ENCODE measurements around the gene AFF3.
A peak's percentile ranks its signal among the peaks of the same experiment; 100 is the strongest.

AFF3 gene

GRCh38 chr2:99598441-99598840 is 543.9 kb downstream of the AFF3 start:
- DNase-seq (ENCODE audit: low read depth) = no peak

- no peak for DNase-seq (ENCODE audit: low read depth)
Observed at GRCh38 chr2:99597616-99598015, 544.8 kb downstream of the AFF3 start.

GRCh38 chr2:99595373-99595772 is 547.0 kb downstream of the AFF3 start:
- DNase-seq (ENCODE audit: low read depth) = no peak

GRCh38 chr2:99593692-99594427 is 548.5 kb downstream of the AFF3 start:
- DNase-seq (ENCODE audit: low read depth) = no peak

GRCh38 chr2:99576775-99577174 is 565.6 kb downstream of the AFF3 start:
- DNase-seq (ENCODE audit: low read depth) = no peak

GRCh38 chr2:99573634-99574251 is 568.6 kb downstream of the AFF3 start:
- DNase-seq (ENCODE audit: low read depth) = no peak

- DNase-seq (ENCODE audit: low read depth) = no peak
Observed at GRCh38 chr2:99572373-99573164, 569.8 kb downstream of the AFF3 start.

- DNase-seq (ENCODE audit: low read depth) = peak; percentile 23
Observed at GRCh38 chr2:99571954-99572353, 570.4 kb downstream of the AFF3 start.

- peak; percentile 17 for DNase-seq (ENCODE audit: low read depth)
Observed at GRCh38 chr2:99571533-99571932, 570.9 kb downstream of the AFF3 start.

- DNase-seq (ENCODE audit: low read depth) = no peak
Observed at GRCh38 chr2:99571021-99571420, 571.4 kb downstream of the AFF3 start.

- DNase-seq (ENCODE audit: low read depth) = no peak
Observed at GRCh38 chr2:99569386-99569785, 573.0 kb downstream of the AFF3 start.

- no peak for DNase-seq (ENCODE audit: low read depth)
Observed at GRCh38 chr2:99565227-99565626, 577.2 kb downstream of the AFF3 start.

GRCh38 chr2:99562516-99562915 is 579.9 kb downstream of the AFF3 start:
- DNase-seq (ENCODE audit: low read depth) = peak; percentile 6

- DNase-seq (ENCODE audit: low read depth) = no peak
Observed at GRCh38 chr2:99561804-99562203, 580.6 kb downstream of the AFF3 start.

- peak; percentile 40 for DNase-seq (ENCODE audit: low read depth)
Observed at GRCh38 chr2:99559075-99559662, 583.2 kb downstream of the AFF3 start.

- DNase-seq (ENCODE audit: low read depth) = no peak
Observed at GRCh38 chr2:99555404-99555803, 587.0 kb downstream of the AFF3 start.

- DNase-seq (ENCODE audit: low read depth) = no peak
Observed at GRCh38 chr2:99554871-99555270, 587.5 kb downstream of the AFF3 start.

GRCh38 chr2:99554238-99554637 is 588.2 kb downstream of the AFF3 start:
- no peak for DNase-seq (ENCODE audit: low read depth)

- no peak for DNase-seq (ENCODE audit: low read depth)
Observed at GRCh38 chr2:99552529-99552928, 589.9 kb downstream of the AFF3 start.

GRCh38 chr2:99550368-99550767 is 592.0 kb downstream of the AFF3 start:
- DNase-seq (ENCODE audit: low read depth) = no peak

- no peak for DNase-seq (ENCODE audit: low read depth)
Observed at GRCh38 chr2:99545604-99546003, 596.8 kb downstream of the AFF3 start.

GRCh38 chr2:99545066-99545465 is 597.3 kb downstream of the AFF3 start:
- DNase-seq (ENCODE audit: low read depth) = no peak

GRCh38 chr2:99544608-99545007 is 597.8 kb downstream of the AFF3 start:
- no peak for DNase-seq (ENCODE audit: low read depth)

All from GM04504 (cell line).